HG03342 (cell line): ENCODE data around the gene GAS2L1.

Experiments
- ATAC-seq: cut with Tn5 transposase; IDR thresholded peaks from one replicate; pipeline ENCODE4 v1.9.1; 2021; ENCODE audit warnings: mild to moderate bottlenecking, moderate library complexity; ENCODE audit not compliant: unreplicated experiment

GAS2L1 gene

GRCh38 chr22:29275167-29275566 is 31.3 kb upstream of the GAS2L1 start:
- no peak for ATAC-seq

GRCh38 chr22:29275819-29276565 is 30.5 kb upstream of the GAS2L1 start:
- no peak for ATAC-seq

GRCh38 chr22:29277927-29278326 is 28.5 kb upstream of the GAS2L1 start:
- no peak for ATAC-seq

- ATAC-seq: no peak
Measured at GRCh38 chr22:29284196-29284595, 22.3 kb upstream of the GAS2L1 start.

GRCh38 chr22:29288837-29289236 is 17.6 kb upstream of the GAS2L1 start:
- ATAC-seq: no peak

GRCh38 chr22:29290061-29290460 is 16.4 kb upstream of the GAS2L1 start:
- no peak for ATAC-seq

GRCh38 chr22:29291215-29291614 is 15.2 kb upstream of the GAS2L1 start:
- ATAC-seq: no peak

GRCh38 chr22:29292379-29292778 is 14.1 kb upstream of the GAS2L1 start:
- ATAC-seq: no peak

GRCh38 chr22:29298641-29299040 is 7.8 kb upstream of the GAS2L1 start:
- no peak for ATAC-seq

- ATAC-seq: no peak
Measured at GRCh38 chr22:29299136-29299900, 7.1 kb upstream of the GAS2L1 start.

GRCh38 chr22:29300467-29300806 is 6.0 kb upstream of the GAS2L1 start:
- ATAC-seq: no peak

- ATAC-seq: no peak
Measured at GRCh38 chr22:29300807-29301601, 5.4 kb upstream of the GAS2L1 start.

GRCh38 chr22:29301716-29302401 is 4.6 kb upstream of the GAS2L1 start:
- ATAC-seq: no peak

- no peak for ATAC-seq
Measured at GRCh38 chr22:29302402-29302680, 4.1 kb upstream of the GAS2L1 start.

GRCh38 chr22:29302681-29303465 is 3.6 kb upstream of the GAS2L1 start:
- no peak for ATAC-seq

GRCh38 chr22:29305836-29306174 is 645 bp upstream of the GAS2L1 start:
- ATAC-seq: no peak

- no peak for ATAC-seq
Measured at GRCh38 chr22:29306835-29307595, 565 bp downstream of the GAS2L1 start.

GRCh38 chr22:29307596-29308147 is 1.2 kb downstream of the GAS2L1 start:
- no peak for ATAC-seq

GRCh38 chr22:29308148-29308790 is 1.8 kb downstream of the GAS2L1 start:
- ATAC-seq: no peak
